Activated CD4-positive, alpha-beta memory T cell treated with anti-CD3 and anti-CD28 coated beads, Interleukin-2, amount 10 ng/mL, durations not matched to agents 7 days and 5 days (primary cell): ENCODE data around the gene BACE1. TPM values are rescaled to one million over a fixed set of nuclear protein-coding genes. Genes with fewer than 3 reads are reported as not detected.
"Not testable (repeated sequence)": the region's sequence is repeated elsewhere in the genome, so short reads cannot be mapped to it uniquely, and the experiment has no call there.

Source experiments
- CTCF ChIA-PET: fragments of 350-600 bp; sonication (Branson Sonifier 250); formaldehyde crosslinking; loops from one replicate; lab custom pipeline; 2021; ENCODE audit warnings: antibody characterized with exemption, inconsistent platforms; lab: Charles Lee
- POLR2A ChIA-PET: fragments of 350-600 bp; sonication (Branson Sonifier 250); formaldehyde crosslinking; loops from one replicate; lab custom pipeline; 2021; ENCODE audit warnings: antibody characterized with exemption; lab: Charles Lee
- DNase-seq: peaks from one replicate; pipeline ENCODE4 v3.0.0-alpha.2; 2020
- H3K27ac Mint-ChIP-seq: one replicate; pipeline ENCODE4 v1.8.0; 2021; ENCODE audit warnings: mild to moderate bottlenecking, mixed read lengths
- H3K27me3 Mint-ChIP-seq: one replicate; pipeline ENCODE4 v1.8.0; 2021; ENCODE audit warnings: mixed read lengths
- H3K36me3 Mint-ChIP-seq: one replicate; pipeline ENCODE4 v1.8.0; 2021; ENCODE audit warnings: low read depth, mixed read lengths
- H3K4me1 Mint-ChIP-seq: one replicate; pipeline ENCODE4 v1.8.0; 2021; ENCODE audit warnings: mixed read lengths
- H3K4me3 Mint-ChIP-seq: one replicate; pipeline ENCODE4 v1.8.0; 2021; ENCODE audit warnings: mild to moderate bottlenecking, mixed read lengths
- H3K9me3 Mint-ChIP-seq: one replicate; pipeline ENCODE4 v1.8.0; 2021; ENCODE audit warnings: mixed read lengths
- total RNA-seq, 2 experiments: library from RNA; stranded (reverse); gene quantifications; one replicate each; pipeline ENCODE4 v1.2.3, GENCODE V29; 2021

Gene BACE1
- total RNA-seq, 2 experiments from 2014 or later, result 0.75 to 0.96 TPM

GRCh38 chr11:117327255-117327566 lies 11.2 kb upstream of the BACE1 start:
- CTCF ChIA-PET, result interaction anchor here (0.5 to 3.6 kb wide), 6 partner anchors 39 to 887 kb away, joined by 3 to 22 read pairs (median 4); partner anchors contain the start of genes APOA5 and PCSK7
- not testable (repeated sequence) for H3K9me3 Mint-ChIP-seq, DNase-seq, H3K27me3 Mint-ChIP-seq, H3K36me3 Mint-ChIP-seq, H3K27ac Mint-ChIP-seq
- H3K4me1 Mint-ChIP-seq, result peaks cover 13% of the 10 kb centered on the region
- POLR2A ChIA-PET, result interaction anchor here (0.7 to 5.0 kb wide), 15 partner anchors 8 to 661 kb away, joined by 3 to 55 read pairs (median 6); partner anchors contain the start of genes BACE1, PAFAH1B2, PCSK7 and RNF214
- H3K4me3 Mint-ChIP-seq, result peak overlapping the region; percentile 58

GRCh38 chr11:117319214-117319840 lies 3.3 kb upstream of the BACE1 start:
- Mint-ChIP-seq H3K27ac (no peak overlapping the region), H3K27me3 (peaks cover 43% of the 10 kb centered on the region), H3K9me3 (no peaks in the 10 kb centered on the region), H3K4me3 (no peak overlapping the region), H3K4me1 (peaks cover 9% of the 10 kb centered on the region), H3K36me3 (no peaks in the 10 kb centered on the region)
- POLR2A ChIA-PET, result interaction anchor here (2.7 kb wide), 1 partner anchor 9 kb away, joined by 8 read pairs; the partner anchor contains the start of gene CEP164
- no peak for DNase-seq
- CTCF ChIA-PET, result interaction anchor here (1.0 kb wide), 1 partner anchor 11 kb away, joined by 4 read pairs; no protein-coding TSS in a partner anchor

- Mint-ChIP-seq H3K9me3 (no peaks in the 10 kb centered on the region), H3K36me3 (no peaks in the 10 kb centered on the region), H3K4me3 (no peak overlapping the region), H3K4me1 (peaks cover 9% of the 10 kb centered on the region), H3K27ac (no peak overlapping the region), H3K27me3 (peaks cover 47% of the 10 kb centered on the region)
- CTCF ChIA-PET, result no interaction called here
- POLR2A ChIA-PET, result interaction anchor here (2.7 kb wide), 1 partner anchor 9 kb away, joined by 8 read pairs; the partner anchor contains the start of gene CEP164
- DNase-seq, result no peak
These were observed 2.7 kb upstream of the BACE1 start for GRCh38 chr11:117318738-117319137.

- no peak overlapping the region for H3K27ac Mint-ChIP-seq
- H3K9me3 Mint-ChIP-seq, result no peaks in the 10 kb centered on the region
- H3K27me3 Mint-ChIP-seq, result peaks cover 48% of the 10 kb centered on the region
- DNase-seq, result peak; percentile 21
- H3K4me3 Mint-ChIP-seq, result peak overlapping the region; percentile 67
- ChIA-PET POLR2A (interaction anchor here (1.7 kb wide), 1 partner anchor 12 kb away, joined by 7 read pairs; the partner anchor contains the start of gene CEP164), CTCF (interaction anchor here (0.9 kb wide), 1 partner anchor 16 kb away, joined by 3 read pairs; no protein-coding TSS in a partner anchor)
- H3K36me3 Mint-ChIP-seq, result no peaks in the 10 kb centered on the region
- H3K4me1 Mint-ChIP-seq, result peaks cover 9% of the 10 kb centered on the region
These were observed 515 bp downstream of the BACE1 start for GRCh38 chr11:117315285-117316196.

- CTCF ChIA-PET, result no interaction called here
- POLR2A ChIA-PET, result no interaction called here
- DNase-seq, result no peak
- H3K27me3 Mint-ChIP-seq, result peaks cover 48% of the 10 kb centered on the region
- no peak overlapping the region for H3K27ac Mint-ChIP-seq
- H3K4me1 Mint-ChIP-seq, result peaks cover 9% of the 10 kb centered on the region
- H3K4me3 Mint-ChIP-seq, result peak overlapping the region; percentile 43
- H3K36me3 Mint-ChIP-seq, result no peaks in the 10 kb centered on the region
- H3K9me3 Mint-ChIP-seq, result no peaks in the 10 kb centered on the region
These were observed 1.2 kb downstream of the BACE1 start for GRCh38 chr11:117314840-117315239.

GRCh38 chr11:117313828-117314768 lies 2.0 kb downstream of the BACE1 start:
- H3K27me3 Mint-ChIP-seq, result peaks cover 48% of the 10 kb centered on the region

GRCh38 chr11:117313091-117313490 lies 3.0 kb downstream of the BACE1 start:
- H3K27me3 Mint-ChIP-seq, result peaks cover 43% of the 10 kb centered on the region
- no peak overlapping the region for H3K4me3 Mint-ChIP-seq
- ChIA-PET POLR2A (interaction anchor here (1.2 kb wide), 1 partner anchor 15 kb away, joined by 3 read pairs; the partner anchor contains the start of gene CEP164), CTCF (no interaction called here)
- H3K27ac Mint-ChIP-seq, result no peak overlapping the region
- H3K9me3 Mint-ChIP-seq, result no peaks in the 10 kb centered on the region
- H3K36me3 Mint-ChIP-seq, result no peaks in the 10 kb centered on the region
- no peak for DNase-seq
- peaks cover 11% of the 10 kb centered on the region for H3K4me1 Mint-ChIP-seq

More at GRCh38 chr11:117313828-117314768, 2.0 kb downstream of the BACE1 start:
- Mint-ChIP-seq H3K4me1 (peaks cover 9% of the 10 kb centered on the region), H3K4me3 (no peak overlapping the region), H3K27ac (no peak overlapping the region), H3K36me3 (no peaks in the 10 kb centered on the region), H3K9me3 (no peaks in the 10 kb centered on the region)
- POLR2A ChIA-PET, result no interaction called here
- CTCF ChIA-PET, result no interaction called here
- no peak for DNase-seq

- no peaks in the 10 kb centered on the region for H3K36me3 Mint-ChIP-seq
- POLR2A ChIA-PET, result no interaction called here
- CTCF ChIA-PET, result no interaction called here
- peaks cover 16% of the 10 kb centered on the region for H3K27me3 Mint-ChIP-seq
- no peak overlapping the region for H3K27ac Mint-ChIP-seq
- DNase-seq, result no peak
- no peaks in the 10 kb centered on the region for H3K9me3 Mint-ChIP-seq
- H3K4me3 Mint-ChIP-seq, result no peak overlapping the region
- peaks cover 2% of the 10 kb centered on the region for H3K4me1 Mint-ChIP-seq
These were observed 6.7 kb downstream of the BACE1 start for GRCh38 chr11:117309310-117309709.

GRCh38 chr11:117305145-117305544 lies 10.9 kb downstream of the BACE1 start:
- CTCF ChIA-PET, result no interaction called here

GRCh38 chr11:117303646-117304315 lies 12.3 kb downstream of the BACE1 start:
- H3K27me3 Mint-ChIP-seq, result no peaks in the 10 kb centered on the region
- DNase-seq, result no peak
- POLR2A ChIA-PET, result interaction anchor here (1.8 kb wide), 1 partner anchor 24 kb away, joined by 6 read pairs; the partner anchor contains the start of gene CEP164
- no peak overlapping the region for H3K27ac Mint-ChIP-seq
- H3K4me1 Mint-ChIP-seq, result peaks cover 7% of the 10 kb centered on the region
- no peak overlapping the region for H3K4me3 Mint-ChIP-seq
- H3K9me3 Mint-ChIP-seq, result no peaks in the 10 kb centered on the region
- CTCF ChIA-PET, result no interaction called here
- no peaks in the 10 kb centered on the region for H3K36me3 Mint-ChIP-seq

More at GRCh38 chr11:117305145-117305544, 10.9 kb downstream of the BACE1 start:
- POLR2A ChIA-PET, result no interaction called here
- Mint-ChIP-seq H3K36me3 (no peaks in the 10 kb centered on the region), H3K27me3 (peaks cover 8% of the 10 kb centered on the region), H3K9me3 (no peaks in the 10 kb centered on the region), H3K27ac (no peak overlapping the region), H3K4me1 (peaks cover 7% of the 10 kb centered on the region), H3K4me3 (no peak overlapping the region)
- DNase-seq, result no peak

- H3K4me1 Mint-ChIP-seq, result peaks cover 5% of the 10 kb centered on the region
- no peak for DNase-seq
- H3K9me3 Mint-ChIP-seq, result no peaks in the 10 kb centered on the region
- H3K4me3 Mint-ChIP-seq, result no peak overlapping the region
- ChIA-PET CTCF (interaction anchor here (0.6 kb wide), 1 partner anchor 29 kb away, joined by 3 read pairs; no protein-coding TSS in a partner anchor), POLR2A (interaction anchor here (1.8 kb wide), 1 partner anchor 25 kb away, joined by 6 read pairs; the partner anchor contains the start of gene CEP164)
- H3K36me3 Mint-ChIP-seq, result no peaks in the 10 kb centered on the region
- H3K27me3 Mint-ChIP-seq, result no peaks in the 10 kb centered on the region
- H3K27ac Mint-ChIP-seq, result no peak overlapping the region
These were observed 13.0 kb downstream of the BACE1 start for GRCh38 chr11:117303101-117303500.
